HepG2 (cell line): ENCODE results near the gene NRGN.

Source experiments
- EP300 ChIP-seq, 3 experiments: sonication (generic) in 1 of 3; formaldehyde crosslinking in 1 of 3; IDR thresholded peaks; 2 replicates each; pipeline versions ENCODE4 v1.5.1 to v1.6.1; 2011 to 2020; ENCODE audit warnings: low read depth in 2 of 3, low read length in 2 of 3, borderline replicate concordance in 1 of 3, improper control_type of control experiment in 1 of 3, mild to moderate bottlenecking in 1 of 3, missing genetic modification reagents in 1 of 3, moderate library complexity in 1 of 3
- MED8 ChIP-seq: sonication (generic); formaldehyde crosslinking; IDR thresholded peaks from 2 replicates; pipeline ENCODE4 v1.8.1; 2023; ENCODE audit warnings: mild to moderate bottlenecking, missing genetic modification reagents; ENCODE audit not compliant: insufficient replicate concordance
- MTA1 ChIP-seq: sonication (generic); formaldehyde crosslinking; IDR thresholded peaks from 2 replicates; pipeline ENCODE4 v1.4.0; 2020; ENCODE audit warnings: missing genetic modification reagents, mild to moderate bottlenecking, borderline replicate concordance
- MXD4 ChIP-seq: IDR thresholded peaks from 2 replicates; pipeline ENCODE4 v1.6.1; 2016; ENCODE audit warnings: mild to moderate bottlenecking, missing biosample characterization, missing genetic modification reagents
- MYNN ChIP-seq: sonication (generic); formaldehyde crosslinking; IDR thresholded peaks from 2 replicates; pipeline ENCODE4 v1.4.0; 2020; ENCODE audit warnings: mild to moderate bottlenecking, low read depth, missing genetic modification reagents
- ZNF232 ChIP-seq: sonication (generic); formaldehyde crosslinking; IDR thresholded peaks from 2 replicates; pipeline ENCODE4 v1.4.0; 2020; ENCODE audit warnings: missing genetic modification reagents, borderline replicate concordance
- ZNF263 ChIP-seq: sonication (generic); formaldehyde crosslinking; IDR thresholded peaks from 2 replicates; pipeline ENCODE4 v1.4.0; 2020; ENCODE audit warnings: missing genetic modification reagents
- ZSCAN29 ChIP-seq: sonication (generic); formaldehyde crosslinking; conservative IDR thresholded peaks from 2 replicates; pipeline ENCODE4 v1.4.0; 2020; ENCODE audit warnings: mild to moderate bottlenecking, missing genetic modification reagents
- TF ChIP-seq, protein P1 (sequence below): sonication (generic); formaldehyde crosslinking; IDR thresholded peaks from 2 replicates; pipeline ENCODE4 v1.5.0; 2020; ENCODE audit warnings: mild to moderate bottlenecking, missing genetic modification reagents, moderate library complexity

DNA sequence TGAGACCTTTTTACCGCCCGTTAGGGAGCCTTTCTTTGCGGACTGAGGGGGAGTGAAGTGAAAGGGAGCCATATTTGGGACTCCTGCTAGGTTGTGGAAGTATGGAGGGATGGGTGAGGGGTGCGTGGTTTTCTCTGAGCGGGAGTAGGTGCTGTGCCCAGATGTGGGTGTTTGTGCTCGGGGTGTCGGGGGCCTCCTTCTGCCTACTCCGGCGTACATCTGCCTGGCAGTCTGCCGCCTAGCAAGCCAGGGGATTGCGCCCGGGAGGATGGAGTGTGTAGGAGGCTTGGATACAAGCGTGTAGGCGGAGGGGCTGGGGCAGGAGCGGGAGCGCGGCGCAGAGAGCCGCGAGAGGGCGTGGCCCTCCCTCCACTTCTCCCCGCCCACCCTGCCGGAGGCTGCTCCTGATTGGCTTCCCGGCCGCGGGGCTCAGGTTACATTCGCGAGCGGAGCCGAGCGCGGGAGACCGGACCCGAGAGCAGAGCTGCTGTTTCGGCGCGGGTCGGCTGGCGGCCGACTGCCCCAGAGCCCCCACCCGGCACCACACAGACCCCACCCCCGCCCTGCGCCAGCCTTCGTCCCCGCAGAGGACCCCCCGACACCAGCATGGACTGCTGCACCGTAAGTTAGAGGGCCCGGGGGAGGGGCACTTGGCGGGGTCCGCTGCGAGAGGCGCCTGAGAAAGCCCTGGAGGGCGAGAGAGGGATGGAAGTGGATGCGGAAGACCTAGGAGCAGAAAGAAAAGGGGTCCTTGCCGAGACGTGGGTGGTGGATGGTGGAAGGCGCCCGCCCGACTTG is at the start of gene NRGN:
- TF ChIP-seq MXD4, result no peak
- TF ChIP-seq ZNF263 (CRISPR knock-in tag), result no peak
- TF ChIP-seq, protein P1, sequence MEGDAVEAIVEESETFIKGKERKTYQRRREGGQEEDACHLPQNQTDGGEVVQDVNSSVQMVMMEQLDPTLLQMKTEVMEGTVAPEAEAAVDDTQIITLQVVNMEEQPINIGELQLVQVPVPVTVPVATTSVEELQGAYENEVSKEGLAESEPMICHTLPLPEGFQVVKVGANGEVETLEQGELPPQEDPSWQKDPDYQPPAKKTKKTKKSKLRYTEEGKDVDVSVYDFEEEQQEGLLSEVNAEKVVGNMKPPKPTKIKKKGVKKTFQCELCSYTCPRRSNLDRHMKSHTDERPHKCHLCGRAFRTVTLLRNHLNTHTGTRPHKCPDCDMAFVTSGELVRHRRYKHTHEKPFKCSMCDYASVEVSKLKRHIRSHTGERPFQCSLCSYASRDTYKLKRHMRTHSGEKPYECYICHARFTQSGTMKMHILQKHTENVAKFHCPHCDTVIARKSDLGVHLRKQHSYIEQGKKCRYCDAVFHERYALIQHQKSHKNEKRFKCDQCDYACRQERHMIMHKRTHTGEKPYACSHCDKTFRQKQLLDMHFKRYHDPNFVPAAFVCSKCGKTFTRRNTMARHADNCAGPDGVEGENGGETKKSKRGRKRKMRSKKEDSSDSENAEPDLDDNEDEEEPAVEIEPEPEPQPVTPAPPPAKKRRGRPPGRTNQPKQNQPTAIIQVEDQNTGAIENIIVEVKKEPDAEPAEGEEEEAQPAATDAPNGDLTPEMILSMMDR, result 0 out of 2 replicates have a peak, but pooled peaks have one; percentile 5
- no peak for TF ChIP-seq MTA1 (CRISPR knock-in tag)
- no peak for TF ChIP-seq MED8 (CRISPR knock-in tag)
- no peak for TF ChIP-seq EP300 (IDR thresholded peaks at IDR 0.05; ENCODE audit: low read depth in 2 of 2, low read length in 2 of 2)
- TF ChIP-seq EP300 (CRISPR knock-in tag; IDR thresholded peaks at IDR 0.05; ENCODE audit: borderline replicate concordance), result no peak
- TF ChIP-seq ZSCAN29 (CRISPR knock-in tag), result no peak
- TF ChIP-seq MYNN (CRISPR knock-in tag), result no peak
- no peak for TF ChIP-seq ZNF232 (CRISPR knock-in tag)
